Vagina (tissue), 2 donors: Measurements from ENCODE around the gene MAP1LC3B. TPM values are rescaled to one million over a fixed set of nuclear protein-coding genes. Genes with fewer than 3 reads are reported as not detected.

ENCODE experiments used
- DNase-seq, 2 donors: peaks; one replicate each; pipeline ENCODE4 v3.0.0-alpha.2; 2017; ENCODE audit errors: extremely low spot score in 2 of 2
- H3K27ac ChIP-seq: fragments of 200-600 bp; sonication (generic); one replicate; pipeline ENCODE4 v1.5.1; 2019
- H3K27me3 ChIP-seq: fragments of 200-600 bp; sonication (generic); one replicate; pipeline ENCODE4 v1.5.1; 2019
- H3K36me3 ChIP-seq, 2 donors: fragments of 200-600 bp; sonication (generic); one replicate each; pipeline ENCODE4 v1.5.1; 2017 to 2019
- H3K4me1 ChIP-seq: fragments of 200-600 bp; sonication (generic); one replicate; pipeline ENCODE4 v1.5.1; 2019
- H3K4me3 ChIP-seq, 2 donors: fragments of 200-600 bp; sonication (generic); 1 replicate in 1 of 2; 2 replicates in 1 of 2; pipeline ENCODE4 v1.5.1; 2016 to 2019
- H3K9me3 ChIP-seq: fragments of 200-600 bp; sonication (generic); one replicate; pipeline ENCODE4 v1.5.1; 2019
- CTCF ChIP-seq, 3 experiments: fragments of 450-650 bp in 2 of 3; fragments of 200-600 bp in 1 of 3; sonication (generic) in 1 of 3; IDR thresholded peaks; one replicate each; pipeline ENCODE4 v1.5.1; 2017 to 2019; ENCODE audit warnings: antibody characterized with exemption in 3 of 3, mild to moderate bottlenecking in 2 of 3, moderate library complexity in 2 of 3
- POLR2A ChIP-seq, 2 donors: fragments of 450-650 bp; IDR thresholded peaks; one replicate each; pipeline ENCODE4 v1.6.1; 2017; ENCODE audit warnings: antibody characterized with exemption in 2 of 2, mild to moderate bottlenecking in 2 of 2, moderate library complexity in 2 of 2
- POLR2AphosphoS5 ChIP-seq, 2 donors: sonication (generic); formaldehyde crosslinking; IDR thresholded peaks; one replicate each; pipeline ENCODE4 v1.9.0; 2017; ENCODE audit warnings: antibody characterized with exemption in 2 of 2, mild to moderate bottlenecking in 2 of 2, low read depth in 1 of 2; ENCODE audit not compliant: insufficient read depth in 1 of 2
- intact Hi-C: fragments of 100-400 bp; cut with DNase I; formaldehyde crosslinking; loops from one replicate; pipeline ENCODE4 v1.15.1; 2023
- total RNA-seq: library from RNA; depleted of rRNA; stranded (reverse); fragments of >200 nt; gene quantifications from one replicate; pipeline ENCODE4 v1.2.3, GENCODE V29; 2016

MAP1LC3B gene
- total RNA-seq, 1 donor from 2014 or later = 44.9 TPM

GRCh38 chr16:87395181-87395842 is 3.2 kb downstream of the MAP1LC3B start:
- H3K27ac ChIP-seq = peak overlapping the region; percentile 34
- DNase-seq = no peak
- H3K27me3 ChIP-seq = no peaks in the 10 kb centered on the region
- peaks cover 0 to 12% of the 10 kb centered on the region in 2 donors for H3K36me3 ChIP-seq
- intact Hi-C loops = no loop called here
- TF ChIP-seq POLR2A (IDR thresholded peaks at IDR 0.05) (no peak), CTCF (IDR thresholded peaks at IDR 0.05) (no peak), POLR2AphosphoS5 (IDR thresholded peaks at IDR 0.05; ENCODE audit: insufficient read depth in 1 of 2, low read depth in 1 of 2) (no peak)
- H3K4me1 ChIP-seq = peaks cover 41% of the 10 kb centered on the region
- no peaks in the 10 kb centered on the region for H3K9me3 ChIP-seq
- no peak overlapping the region for H3K4me3 ChIP-seq

GRCh38 chr16:87404764-87405625 is 12.9 kb downstream of the MAP1LC3B start:
- H3K27me3 ChIP-seq = no peaks in the 10 kb centered on the region
- DNase-seq = no peak
- peak in 1 of 2 donors; percentile 15 for TF ChIP-seq POLR2AphosphoS5 (IDR thresholded peaks at IDR 0.05; ENCODE audit: insufficient read depth in 1 of 2, low read depth in 1 of 2)
- no peak for TF ChIP-seq POLR2A (IDR thresholded peaks at IDR 0.05)
- H3K4me1 ChIP-seq = no peaks in the 10 kb centered on the region
- H3K9me3 ChIP-seq = no peaks in the 10 kb centered on the region
- peaks cover 0 to 61% of the 10 kb centered on the region in 2 donors for H3K36me3 ChIP-seq
- no peak overlapping the region for H3K27ac ChIP-seq
- intact Hi-C loops = no loop called here
- H3K4me3 ChIP-seq = no peak overlapping the region

- intact Hi-C loops = no loop called here
- H3K27me3 ChIP-seq = no peaks in the 10 kb centered on the region
- peaks cover 0 to 62% of the 10 kb centered on the region in 2 donors for H3K36me3 ChIP-seq
- no peaks in the 10 kb centered on the region for H3K9me3 ChIP-seq
- no peaks in the 10 kb centered on the region for H3K4me1 ChIP-seq
- DNase-seq = no peak
- no peak for TF ChIP-seq CTCF (IDR thresholded peaks at IDR 0.05)
- TF ChIP-seq POLR2AphosphoS5 (IDR thresholded peaks at IDR 0.05; ENCODE audit: insufficient read depth in 1 of 2, low read depth in 1 of 2) = no peak
- no peak for TF ChIP-seq POLR2A (IDR thresholded peaks at IDR 0.05)
- no peak overlapping the region for H3K27ac ChIP-seq
- no peak overlapping the region for H3K4me3 ChIP-seq
These were observed 14.5 kb downstream of the MAP1LC3B start for GRCh38 chr16:87406495-87407088.

- Histone ChIP-seq H3K27me3 (no peaks in the 10 kb centered on the region), H3K4me3 (no peak overlapping the region), H3K4me1 (no peaks in the 10 kb centered on the region), H3K36me3 (peaks cover 0 to 62% of the 10 kb centered on the region in 2 donors), H3K9me3 (no peaks in the 10 kb centered on the region), H3K27ac (no peak overlapping the region)
- intact Hi-C loops = no loop called here
- no peak for TF ChIP-seq CTCF (IDR thresholded peaks at IDR 0.05)
- TF ChIP-seq POLR2AphosphoS5 (IDR thresholded peaks at IDR 0.05; ENCODE audit: insufficient read depth in 1 of 2, low read depth in 1 of 2) = peak; percentile 59 to 66
- DNase-seq = no peak
These were observed 15.5 kb downstream of the MAP1LC3B start for GRCh38 chr16:87407511-87408112.

GRCh38 chr16:87409153-87409552 is 17.0 kb downstream of the MAP1LC3B start:
- no peak for DNase-seq
- H3K9me3 ChIP-seq = no peaks in the 10 kb centered on the region
- no peak for TF ChIP-seq POLR2AphosphoS5 (IDR thresholded peaks at IDR 0.05; ENCODE audit: insufficient read depth in 1 of 2, low read depth in 1 of 2)
- no peak for TF ChIP-seq CTCF (IDR thresholded peaks at IDR 0.05)
- TF ChIP-seq POLR2A (IDR thresholded peaks at IDR 0.05) = no peak
- no peak overlapping the region for H3K4me3 ChIP-seq
- peaks cover 0 to 61% of the 10 kb centered on the region in 2 donors for H3K36me3 ChIP-seq
- intact Hi-C loops = no loop called here
- H3K27ac ChIP-seq = no peak overlapping the region
- H3K27me3 ChIP-seq = no peaks in the 10 kb centered on the region
- H3K4me1 ChIP-seq = no peaks in the 10 kb centered on the region
